ENCODE measurements around the gene TTC39C.
"Not testable (repeated sequence)": the region's sequence is repeated elsewhere in the genome, so short reads cannot be mapped to it uniquely, and the experiment has no call there.

The TTC39C gene

GRCh38 chr18:24049142-24049541 is 34.6 kb downstream of the TTC39C start:
- Histone ChIP-seq H3K27ac (ENCODE audit: low read depth, low read length) (no peak overlapping the region), H3K4me1 (ENCODE audit: control insufficient read depth in 5 of 5, insufficient read depth in 5 of 5, low read length in 5 of 5) (peaks cover 0 to 12% (median 7%) of the 10 kb centered on the region in 5 donors), H3K9me3 (ENCODE audit: control insufficient read depth in 5 of 5, low read length in 5 of 5) (no peaks in the 10 kb centered on the region), H3K27me3 (ENCODE audit: control insufficient read depth in 5 of 5, insufficient read depth in 4 of 5, low read length in 5 of 5) (no peaks in the 10 kb centered on the region), H3K4me3 (ENCODE audit: low read depth in 1 of 5, low read length in 5 of 5) (no peak overlapping the region), H3K36me3 (ENCODE audit: control insufficient read depth in 5 of 5, insufficient read depth in 5 of 5, low read length in 5 of 5) (no peaks in the 10 kb centered on the region), H3K9ac (ENCODE audit: low read length in 5 of 5) (no peak overlapping the region)

- H3K27me3 ChIP-seq (ENCODE audit: control insufficient read depth in 5 of 5, insufficient read depth in 4 of 5, low read length in 5 of 5): no peaks in the 10 kb centered on the region
- H3K27ac ChIP-seq (ENCODE audit: low read depth, low read length): no peak overlapping the region
- no peaks in the 10 kb centered on the region for H3K9me3 ChIP-seq (ENCODE audit: control insufficient read depth in 5 of 5, low read length in 5 of 5)
- no peak overlapping the region for H3K4me3 ChIP-seq (ENCODE audit: low read depth in 1 of 5, low read length in 5 of 5)
- no peaks in the 10 kb centered on the region for H3K36me3 ChIP-seq (ENCODE audit: control insufficient read depth in 5 of 5, insufficient read depth in 5 of 5, low read length in 5 of 5)
- H3K4me1 ChIP-seq (ENCODE audit: control insufficient read depth in 5 of 5, insufficient read depth in 5 of 5, low read length in 5 of 5): peaks cover 0 to 31% (median 19%) of the 10 kb centered on the region in 5 donors
- H3K9ac ChIP-seq (ENCODE audit: low read length in 5 of 5): no peak overlapping the region
Measured at GRCh38 chr18:24051031-24051947, 36.7 kb downstream of the TTC39C start.

- H3K9ac ChIP-seq (ENCODE audit: low read length in 5 of 5): no peak overlapping the region
- peaks cover 0 to 35% (median 20%) of the 10 kb centered on the region in 5 donors for H3K4me1 ChIP-seq (ENCODE audit: control insufficient read depth in 5 of 5, insufficient read depth in 5 of 5, low read length in 5 of 5)
- H3K9me3 ChIP-seq (ENCODE audit: control insufficient read depth in 5 of 5, low read length in 5 of 5): no peaks in the 10 kb centered on the region
- H3K27ac ChIP-seq (ENCODE audit: low read depth, low read length): no peak overlapping the region
- H3K4me3 ChIP-seq (ENCODE audit: low read depth in 1 of 5, low read length in 5 of 5): no peak overlapping the region
- H3K27me3 ChIP-seq (ENCODE audit: control insufficient read depth in 5 of 5, insufficient read depth in 4 of 5, low read length in 5 of 5): no peaks in the 10 kb centered on the region
- H3K36me3 ChIP-seq (ENCODE audit: control insufficient read depth in 5 of 5, insufficient read depth in 5 of 5, low read length in 5 of 5): no peaks in the 10 kb centered on the region
Measured at GRCh38 chr18:24052053-24052452, 37.5 kb downstream of the TTC39C start.

- Histone ChIP-seq H3K27ac (ENCODE audit: low read depth, low read length) (peak overlapping the region; percentile 54), H3K9ac (ENCODE audit: low read length in 5 of 5) (no peak overlapping the region), H3K9me3 (ENCODE audit: control insufficient read depth in 5 of 5, low read length in 5 of 5) (no peaks in the 10 kb centered on the region)
Measured at GRCh38 chr18:24053211-24053610, 38.7 kb downstream of the TTC39C start.

GRCh38 chr18:24054130-24054529 is 39.6 kb downstream of the TTC39C start:
- no peak overlapping the region for H3K4me3 ChIP-seq (ENCODE audit: low read depth in 1 of 5, low read length in 5 of 5)
- H3K36me3 ChIP-seq (ENCODE audit: control insufficient read depth in 5 of 5, insufficient read depth in 5 of 5, low read length in 5 of 5): no peaks in the 10 kb centered on the region
- H3K27ac ChIP-seq (ENCODE audit: low read depth, low read length): peak overlapping the region; percentile 54
- H3K4me1 ChIP-seq (ENCODE audit: control insufficient read depth in 5 of 5, insufficient read depth in 5 of 5, low read length in 5 of 5): peaks cover 0 to 35% (median 20%) of the 10 kb centered on the region in 5 donors
- H3K9ac ChIP-seq (ENCODE audit: low read length in 5 of 5): no peak overlapping the region
- no peaks in the 10 kb centered on the region for H3K9me3 ChIP-seq (ENCODE audit: control insufficient read depth in 5 of 5, low read length in 5 of 5)
- H3K27me3 ChIP-seq (ENCODE audit: control insufficient read depth in 5 of 5, insufficient read depth in 4 of 5, low read length in 5 of 5): no peaks in the 10 kb centered on the region

More at GRCh38 chr18:24053211-24053610, 38.7 kb downstream of the TTC39C start:
- peaks cover 0 to 35% (median 20%) of the 10 kb centered on the region in 5 donors for H3K4me1 ChIP-seq (ENCODE audit: control insufficient read depth in 5 of 5, insufficient read depth in 5 of 5, low read length in 5 of 5)
- no peak overlapping the region for H3K4me3 ChIP-seq (ENCODE audit: low read depth in 1 of 5, low read length in 5 of 5)
- no peaks in the 10 kb centered on the region for H3K36me3 ChIP-seq (ENCODE audit: control insufficient read depth in 5 of 5, insufficient read depth in 5 of 5, low read length in 5 of 5)
- H3K27me3 ChIP-seq (ENCODE audit: control insufficient read depth in 5 of 5, insufficient read depth in 4 of 5, low read length in 5 of 5): no peaks in the 10 kb centered on the region

GRCh38 chr18:24055009-24055804 is 40.7 kb downstream of the TTC39C start:
- H3K36me3 ChIP-seq (ENCODE audit: control insufficient read depth in 5 of 5, insufficient read depth in 5 of 5, low read length in 5 of 5): no peaks in the 10 kb centered on the region
- peaks cover 0 to 40% (median 20%) of the 10 kb centered on the region in 5 donors for H3K4me1 ChIP-seq (ENCODE audit: control insufficient read depth in 5 of 5, insufficient read depth in 5 of 5, low read length in 5 of 5)

GRCh38 chr18:24055878-24056277 is 41.3 kb downstream of the TTC39C start:
- peak overlapping the region in 2 of 5 donors; percentile 14 to 46 for H3K4me3 ChIP-seq (ENCODE audit: low read depth in 1 of 5, low read length in 5 of 5)
- H3K4me1 ChIP-seq (ENCODE audit: control insufficient read depth in 5 of 5, insufficient read depth in 5 of 5, low read length in 5 of 5): peaks cover 0 to 46% (median 20%) of the 10 kb centered on the region in 5 donors
- H3K9me3 ChIP-seq (ENCODE audit: control insufficient read depth in 5 of 5, low read length in 5 of 5): no peaks in the 10 kb centered on the region
- H3K36me3 ChIP-seq (ENCODE audit: control insufficient read depth in 5 of 5, insufficient read depth in 5 of 5, low read length in 5 of 5): no peaks in the 10 kb centered on the region
- H3K27ac ChIP-seq (ENCODE audit: low read depth, low read length): no peak overlapping the region
- peak overlapping the region in 1 of 5 donors; percentile 3 for H3K9ac ChIP-seq (ENCODE audit: low read length in 5 of 5)
- H3K27me3 ChIP-seq (ENCODE audit: control insufficient read depth in 5 of 5, insufficient read depth in 4 of 5, low read length in 5 of 5): no peaks in the 10 kb centered on the region

More at GRCh38 chr18:24055009-24055804, 40.7 kb downstream of the TTC39C start:
- Histone ChIP-seq H3K4me3 (ENCODE audit: low read depth in 1 of 5, low read length in 5 of 5) (peak overlapping the region in 1 of 5 donors; percentile 14), H3K9me3 (ENCODE audit: control insufficient read depth in 5 of 5, low read length in 5 of 5) (no peaks in the 10 kb centered on the region), H3K27ac (ENCODE audit: low read depth, low read length) (no peak overlapping the region), H3K27me3 (ENCODE audit: control insufficient read depth in 5 of 5, insufficient read depth in 4 of 5, low read length in 5 of 5) (no peaks in the 10 kb centered on the region), H3K9ac (ENCODE audit: low read length in 5 of 5) (peak overlapping the region in 1 of 5 donors; percentile 3)

GRCh38 chr18:24056506-24056905 is 42.0 kb downstream of the TTC39C start:
- Histone ChIP-seq H3K4me3 (ENCODE audit: low read depth in 1 of 5, low read length in 5 of 5) (no peak overlapping the region), H3K9me3 (ENCODE audit: control insufficient read depth in 5 of 5, low read length in 5 of 5) (no peaks in the 10 kb centered on the region), H3K4me1 (ENCODE audit: control insufficient read depth in 5 of 5, insufficient read depth in 5 of 5, low read length in 5 of 5) (peaks cover 0 to 51% (median 20%) of the 10 kb centered on the region in 5 donors), H3K27ac (ENCODE audit: low read depth, low read length) (no peak overlapping the region), H3K36me3 (ENCODE audit: control insufficient read depth in 5 of 5, insufficient read depth in 5 of 5, low read length in 5 of 5) (no peaks in the 10 kb centered on the region), H3K9ac (ENCODE audit: low read length in 5 of 5) (no peak overlapping the region), H3K27me3 (ENCODE audit: control insufficient read depth in 5 of 5, insufficient read depth in 4 of 5, low read length in 5 of 5) (no peaks in the 10 kb centered on the region)

- no peak overlapping the region for H3K4me3 ChIP-seq (ENCODE audit: low read depth in 1 of 5, low read length in 5 of 5)
- H3K36me3 ChIP-seq (ENCODE audit: control insufficient read depth in 5 of 5, insufficient read depth in 5 of 5, low read length in 5 of 5): no peaks in the 10 kb centered on the region
- H3K9me3 ChIP-seq (ENCODE audit: control insufficient read depth in 5 of 5, low read length in 5 of 5): no peaks in the 10 kb centered on the region
- H3K4me1 ChIP-seq (ENCODE audit: control insufficient read depth in 5 of 5, insufficient read depth in 5 of 5, low read length in 5 of 5): peaks cover 0 to 53% (median 20%) of the 10 kb centered on the region in 5 donors
- no peaks in the 10 kb centered on the region for H3K27me3 ChIP-seq (ENCODE audit: control insufficient read depth in 5 of 5, insufficient read depth in 4 of 5, low read length in 5 of 5)
- no peak overlapping the region for H3K27ac ChIP-seq (ENCODE audit: low read depth, low read length)
- H3K9ac ChIP-seq (ENCODE audit: low read length in 5 of 5): no peak overlapping the region
Measured at GRCh38 chr18:24057804-24058203, 43.2 kb downstream of the TTC39C start.

GRCh38 chr18:24059385-24059784 is 44.8 kb downstream of the TTC39C start:
- H3K4me1 ChIP-seq (ENCODE audit: control insufficient read depth in 5 of 5, insufficient read depth in 5 of 5, low read length in 5 of 5): peaks cover 0 to 53% (median 10%) of the 10 kb centered on the region in 5 donors

More at GRCh38 chr18:24059385-24059784, 44.8 kb downstream of the TTC39C start:
- H3K9ac ChIP-seq (ENCODE audit: low read length in 5 of 5); H3K27me3 ChIP-seq (ENCODE audit: control insufficient read depth in 5 of 5, insufficient read depth in 4 of 5, low read length in 5 of 5); H3K9me3 ChIP-seq (ENCODE audit: control insufficient read depth in 5 of 5, low read length in 5 of 5); H3K4me3 ChIP-seq (ENCODE audit: low read depth in 1 of 5, low read length in 5 of 5); H3K27ac ChIP-seq (ENCODE audit: low read depth, low read length); H3K36me3 ChIP-seq (ENCODE audit: control insufficient read depth in 5 of 5, insufficient read depth in 5 of 5, low read length in 5 of 5): not testable (repeated sequence)
